WTC11 (cell line): ENCODE measurements around the gene NFKB1. TPM values are rescaled to one million over a fixed set of nuclear protein-coding genes. Genes with fewer than 3 reads are reported as not detected.

Source experiments
- ATAC-seq: fragments of 200-7000 bp; cut with Tn5 transposase; 2 replicates; pipeline ENCODE4 v1.10.0; 2021; ENCODE audit warnings: mild to moderate bottlenecking, moderate library complexity
- CTCF ChIA-PET: fragments of 300-600 bp; sonication (Branson Sonifier 250); formaldehyde crosslinking; loops from one replicate; lab custom pipeline; 2021; ENCODE audit warnings: antibody characterized with exemption; lab: Charles Lee
- POLR2A ChIA-PET: fragments of 350-600 bp; sonication (Branson Sonifier 250); formaldehyde crosslinking; loops from one replicate; lab custom pipeline; 2021; ENCODE audit warnings: antibody characterized with exemption; lab: Charles Lee
- DNase-seq: peaks from one replicate; pipeline ENCODE4 v3.0.0; 2021; ENCODE audit warnings: low spot score
- H3K27ac Mint-ChIP-seq: 2 replicates; pipeline ENCODE4 v1.8.0; 2021; ENCODE audit warnings: mixed read lengths
- H3K27me3 Mint-ChIP-seq: 2 replicates; pipeline ENCODE4 v1.8.0; 2021; ENCODE audit warnings: low read depth, mild to moderate bottlenecking, moderate library complexity, mixed read lengths
- H3K36me3 Mint-ChIP-seq: 2 replicates; pipeline ENCODE4 v1.8.0; 2021; ENCODE audit warnings: mixed read lengths
- H3K4me1 Mint-ChIP-seq: 2 replicates; pipeline ENCODE4 v1.8.0; 2022; ENCODE audit warnings: mixed read lengths
- H3K4me3 Mint-ChIP-seq: 2 replicates; pipeline ENCODE4 v1.8.0; 2021; ENCODE audit warnings: mild to moderate bottlenecking, moderate library complexity, mixed read lengths
- H3K9me3 Mint-ChIP-seq: 2 replicates; pipeline ENCODE4 v1.8.0; 2021; ENCODE audit warnings: mixed read lengths
- CBFB ChIP-seq: sonication (generic); formaldehyde crosslinking; IDR thresholded peaks from 2 replicates; pipeline ENCODE4 v1.8.1; 2022; ENCODE audit warnings: mild to moderate bottlenecking, low read depth, missing genetic modification reagents
- CREB1 ChIP-seq: sonication (generic); formaldehyde crosslinking; IDR thresholded peaks from 2 replicates; pipeline ENCODE4 v1.8.0; 2023; ENCODE audit warnings: mild to moderate bottlenecking, missing genetic modification reagents
- CREM ChIP-seq: sonication (generic); formaldehyde crosslinking; IDR thresholded peaks from 2 replicates; pipeline ENCODE4 v1.8.1; 2022; ENCODE audit warnings: mild to moderate bottlenecking, missing genetic modification reagents, moderate library complexity
- E2F4 ChIP-seq: sonication (generic); formaldehyde crosslinking; IDR thresholded peaks from 2 replicates; pipeline ENCODE4 v1.8.1; 2022; ENCODE audit warnings: low read depth, mild to moderate bottlenecking, moderate library complexity, missing genetic modification reagents, borderline replicate concordance
- ERG ChIP-seq: fragments of 250-450 bp; sonication (Bioruptor Pico); IDR thresholded peaks from 2 replicates; pipeline ENCODE4 v1.8.0; 2021; ENCODE audit warnings: mild to moderate bottlenecking
- ESRRA ChIP-seq: sonication (generic); formaldehyde crosslinking; IDR thresholded peaks from 2 replicates; pipeline ENCODE4 v1.8.1; 2022; ENCODE audit warnings: mild to moderate bottlenecking, missing genetic modification reagents, borderline replicate concordance
- ETV6 ChIP-seq: sonication (generic); formaldehyde crosslinking; IDR thresholded peaks from 2 replicates; pipeline ENCODE4 v1.8.1; 2022; ENCODE audit warnings: mild to moderate bottlenecking, missing genetic modification reagents
- HMGA2 ChIP-seq: fragments of 250-450 bp; sonication (Bioruptor Pico); IDR thresholded peaks from 2 replicates; pipeline ENCODE4 v1.4.0; 2021; ENCODE audit warnings: mild to moderate bottlenecking, moderate library complexity
- HMGXB4 ChIP-seq: sonication (generic); formaldehyde crosslinking; IDR thresholded peaks from 2 replicates; pipeline ENCODE4 v1.8.1; 2023; ENCODE audit warnings: mild to moderate bottlenecking, moderate library complexity, missing genetic modification reagents
- JUN ChIP-seq: sonication (generic); formaldehyde crosslinking; IDR thresholded peaks from 2 replicates; pipeline ENCODE4 v1.8.0; 2023; ENCODE audit warnings: mild to moderate bottlenecking, missing genetic modification reagents
- MAX ChIP-seq: sonication (generic); formaldehyde crosslinking; IDR thresholded peaks from 2 replicates; pipeline ENCODE4 v1.8.0; 2022; ENCODE audit warnings: mild to moderate bottlenecking, missing genetic modification reagents
- NR2C2 ChIP-seq: sonication (generic); formaldehyde crosslinking; IDR thresholded peaks from 2 replicates; pipeline ENCODE4 v1.8.0; 2022; ENCODE audit warnings: mild to moderate bottlenecking, missing genetic modification reagents
- OVOL2 ChIP-seq: fragments of 250-450 bp; sonication (Bioruptor Pico); IDR thresholded peaks from 2 replicates; pipeline ENCODE4 v1.9.0; 2021; ENCODE audit warnings: mild to moderate bottlenecking, borderline replicate concordance
- PREB ChIP-seq: sonication (generic); formaldehyde crosslinking; IDR thresholded peaks from 2 replicates; pipeline ENCODE4 v1.8.1; 2022; ENCODE audit warnings: mild to moderate bottlenecking, missing genetic modification reagents, moderate library complexity, borderline replicate concordance
- RELA ChIP-seq: sonication (generic); formaldehyde crosslinking; IDR thresholded peaks from 2 replicates; pipeline ENCODE4 v1.8.1; 2022; ENCODE audit warnings: missing genetic modification reagents, mild to moderate bottlenecking, borderline replicate concordance
- SMAD4 ChIP-seq: sonication (generic); formaldehyde crosslinking; IDR thresholded peaks from 2 replicates; pipeline ENCODE4 v1.8.0; 2022; ENCODE audit warnings: mild to moderate bottlenecking, missing genetic modification reagents
- SP1 ChIP-seq: sonication (generic); formaldehyde crosslinking; conservative IDR thresholded peaks from 2 replicates; pipeline ENCODE4 v1.8.1; 2022; ENCODE audit warnings: missing genetic modification reagents
- TP53 ChIP-seq: sonication (generic); formaldehyde crosslinking; IDR thresholded peaks from 2 replicates; pipeline ENCODE4 v1.8.1; 2023; ENCODE audit warnings: mild to moderate bottlenecking, missing genetic modification reagents
- ZBTB21 ChIP-seq: sonication (generic); formaldehyde crosslinking; IDR thresholded peaks from 2 replicates; pipeline ENCODE4 v1.8.1; 2023; ENCODE audit warnings: mild to moderate bottlenecking, missing genetic modification reagents, borderline replicate concordance
- ZBTB43 ChIP-seq: sonication (generic); formaldehyde crosslinking; IDR thresholded peaks from 2 replicates; pipeline ENCODE4 v1.8.1; 2023; ENCODE audit warnings: mild to moderate bottlenecking, missing genetic modification reagents
- ZMAT4 ChIP-seq: fragments of 250-450 bp; sonication (Bioruptor Pico); IDR thresholded peaks from 2 replicates; pipeline ENCODE4 v1.9.0; 2021; ENCODE audit warnings: mild to moderate bottlenecking
- ZNF263 ChIP-seq: sonication (generic); formaldehyde crosslinking; IDR thresholded peaks from 2 replicates; pipeline ENCODE4 v1.8.1; 2022; ENCODE audit warnings: low read depth, mild to moderate bottlenecking, moderate library complexity, missing genetic modification reagents
- ZNF317 ChIP-seq: sonication (generic); formaldehyde crosslinking; IDR thresholded peaks from 2 replicates; pipeline ENCODE4 v1.8.1; 2023; ENCODE audit warnings: low read depth, mild to moderate bottlenecking, moderate library complexity, missing genetic modification reagents, borderline replicate concordance
- ZNF671 ChIP-seq: fragments of 250-450 bp; sonication (Bioruptor Pico); IDR thresholded peaks from 2 replicates; pipeline ENCODE4 v1.8.0; 2021; ENCODE audit warnings: mild to moderate bottlenecking
- total RNA-seq: library from RNA; stranded (reverse); gene quantifications from 3 replicates; pipeline ENCODE4 v1.2.3, GENCODE V29; 2021

NFKB1 gene
- total RNA-seq, 1 experiment from 2014 or later, result 5.6 TPM

GRCh38 chr4:102514298-102514964 is 13.3 kb downstream of the NFKB1 start (continued):
- no peak for TF ChIP-seq E2F4 (CRISPR knock-in tag)
- TF ChIP-seq CREM (CRISPR knock-in tag), result no peak
- no peak for TF ChIP-seq SP1 (CRISPR knock-in tag)

GRCh38 chr4:102517753-102518152 is 16.6 kb downstream of the NFKB1 start:
- H3K4me3 Mint-ChIP-seq, result no peak overlapping the region
- no peaks in the 10 kb centered on the region for H3K27me3 Mint-ChIP-seq
- H3K9me3 Mint-ChIP-seq, result peaks cover 24% of the 10 kb centered on the region
- ChIA-PET CTCF (no interaction called here), POLR2A (no interaction called here)
- DNase-seq, result no peak
- no peak overlapping the region for H3K27ac Mint-ChIP-seq
- 0 out of 2 replicates have a peak, but pooled peaks cover 2% of the 10 kb centered on the region for H3K4me1 Mint-ChIP-seq
- peaks cover 9% of the 10 kb centered on the region for H3K36me3 Mint-ChIP-seq
- no peak for TF ChIP-seq ZBTB21
- TF ChIP-seq ESRRA, result no peak
- no peak for TF ChIP-seq CBFB (CRISPR knock-in tag)
- TF ChIP-seq TP53 (CRISPR knock-in tag), result no peak
- TF ChIP-seq SMAD4, result no peak
- no peak for TF ChIP-seq ZNF263 (CRISPR knock-in tag)
- no peak for TF ChIP-seq RELA (CRISPR knock-in tag)
- no peak for TF ChIP-seq ERG (CRISPR knock-in tag)
- ATAC-seq, result no peak

GRCh38 chr4:102518703-102519131 is 17.6 kb downstream of the NFKB1 start:
- Mint-ChIP-seq H3K4me3 (no peak overlapping the region), H3K36me3 (peaks cover 9% of the 10 kb centered on the region), H3K27ac (no peak overlapping the region), H3K9me3 (peaks cover 24% of the 10 kb centered on the region), H3K4me1 (0 out of 2 replicates have a peak, but pooled peaks cover 2% of the 10 kb centered on the region), H3K27me3 (no peaks in the 10 kb centered on the region)
- ATAC-seq, result peak; percentile 70
- CTCF ChIA-PET, result interaction anchor here (1.4 kb wide), 1 partner anchor 60 kb away, joined by 3 read pairs; no protein-coding TSS in a partner anchor
- POLR2A ChIA-PET, result no interaction called here
- no peak for DNase-seq
- no peak for TF ChIP-seq HMGA2 (CRISPR knock-in tag)
- TF ChIP-seq NR2C2 (CRISPR knock-in tag), result no peak
- no peak for TF ChIP-seq ZNF317
- TF ChIP-seq CREB1 (CRISPR knock-in tag), result no peak
- TF ChIP-seq ZBTB21, result no peak
- TF ChIP-seq JUN (CRISPR knock-in tag), result no peak
- TF ChIP-seq ZNF671 (CRISPR knock-in tag), result no peak
- no peak for TF ChIP-seq HMGXB4 (CRISPR knock-in tag)
- TF ChIP-seq PREB (CRISPR knock-in tag), result no peak
- no peak for TF ChIP-seq MAX (CRISPR knock-in tag)
- TF ChIP-seq SMAD4, result no peak
- no peak for TF ChIP-seq ZMAT4 (CRISPR knock-in tag)
- TF ChIP-seq ETV6 (CRISPR knock-in tag), result no peak
- TF ChIP-seq OVOL2, result no peak
- no peak for TF ChIP-seq ERG (CRISPR knock-in tag)
- TF ChIP-seq CREM (CRISPR knock-in tag), result no peak
- no peak for TF ChIP-seq ZBTB43 (CRISPR knock-in tag)
